ENCODE results near the gene DDAH2. TPM values are rescaled to one million over a fixed set of nuclear protein-coding genes. Genes with fewer than 3 reads are reported as not detected.

Gene DDAH2
- total RNA-seq, 1 donor from 2014 or later, result 63.1 TPM

Other genes starting within 250 kb of the DDAH2 start
- 25.7 and 26.2 TPM in 2 replicates for gene MICB, start 231.2 kb downstream of the DDAH2 start, total RNA-seq
- not detected in 2 replicates for gene MCCD1, start 200.3 kb downstream of the DDAH2 start, total RNA-seq
- 564 and 622 TPM in 2 replicates for gene DDX39B, start 187.3 kb downstream of the DDAH2 start, total RNA-seq
- gene ATP6V1G2, start 182.7 kb downstream of the DDAH2 start, total RNA-seq, result 0.18 and 0.58 TPM in 2 replicates
- gene NFKBIL1, start 181.7 kb downstream of the DDAH2 start, total RNA-seq, result 22.0 and 28.5 TPM in 2 replicates
- not detected in 2 replicates for gene LTA, start 157.0 kb downstream of the DDAH2 start, total RNA-seq
- gene TNF, start 153.7 kb downstream of the DDAH2 start, total RNA-seq, result not detected in 2 replicates
- not detected in 2 replicates for gene LTB, start 146.9 kb downstream of the DDAH2 start, total RNA-seq
- not detected in 2 replicates for gene LST1, start 143.0 kb downstream of the DDAH2 start, total RNA-seq
- not detected in 2 replicates for gene NCR3, start 136.3 kb downstream of the DDAH2 start, total RNA-seq
- gene AIF1, start 114.1 kb downstream of the DDAH2 start, total RNA-seq, result not detected in 2 replicates
- 77.8 and 81.9 TPM in 2 replicates for gene PRRC2A, start 108.6 kb downstream of the DDAH2 start, total RNA-seq
- gene BAG6, start 76.6 kb downstream of the DDAH2 start, total RNA-seq, result 241 and 292 TPM in 2 replicates
- 1.4 and 1.7 TPM in 2 replicates for gene APOM, start 73.4 kb downstream of the DDAH2 start, total RNA-seq
- 17.0 and 20.9 TPM in 2 replicates for gene C6orf47, start 68.5 kb downstream of the DDAH2 start, total RNA-seq
- gene GPANK1, start 64.3 kb downstream of the DDAH2 start, total RNA-seq, result 12.4 and 16.1 TPM in 2 replicates
- gene CSNK2B, start 63.2 kb downstream of the DDAH2 start, total RNA-seq, result 281 and 300 TPM in 2 replicates
- 0.58 and 2.7 TPM in 2 replicates for gene LY6G5B, start 59.3 kb downstream of the DDAH2 start, total RNA-seq
- 0.29 and 1.1 TPM in 2 replicates for gene LY6G5C, start 48.2 kb downstream of the DDAH2 start, total RNA-seq
- 41.6 and 52.5 TPM in 2 replicates for gene ABHD16A, start 26.0 kb downstream of the DDAH2 start, total RNA-seq
- gene LY6G6F, start 22.4 kb downstream of the DDAH2 start, total RNA-seq, result not detected in 2 replicates
- gene LY6G6D, start 14.0 kb downstream of the DDAH2 start, total RNA-seq, result not detected in 2 replicates
- not detected in 2 replicates for gene LY6G6C, start 7.6 kb downstream of the DDAH2 start, total RNA-seq
- gene MPIG6B, start 5.9 kb downstream of the DDAH2 start, total RNA-seq, result not detected in 2 replicates
- gene CLIC1, start 7.2 kb upstream of the DDAH2 start, total RNA-seq, result 1,096 and 1,127 TPM in 2 replicates
- gene MSH5, start 10.7 kb upstream of the DDAH2 start, total RNA-seq, result 7.8 and 16.7 TPM in 2 replicates
- 1.8 and 2.3 TPM in 2 replicates for gene SAPCD1, start 33.4 kb upstream of the DDAH2 start, total RNA-seq
- under 0.01 TPM in 1 of 2 replicates, not detected in the other for gene VWA7, start 48.0 kb upstream of the DDAH2 start, total RNA-seq
- 102 and 105 TPM in 2 replicates for gene VARS1, start 66.5 kb upstream of the DDAH2 start, total RNA-seq
- 85.3 and 118 TPM in 2 replicates for gene LSM2, start 77.7 kb upstream of the DDAH2 start, total RNA-seq
- gene HSPA1L, start 86.0 kb upstream of the DDAH2 start, total RNA-seq, result 0.29 and 0.35 TPM in 2 replicates
- 38.1 and 41.2 TPM in 2 replicates for gene HSPA1A, start 86.2 kb upstream of the DDAH2 start, total RNA-seq
- gene HSPA1B, start 98.4 kb upstream of the DDAH2 start, total RNA-seq, result 59.4 and 73.5 TPM in 2 replicates
- gene NEU1, start 133.5 kb upstream of the DDAH2 start, total RNA-seq, result 71.2 and 73.9 TPM in 2 replicates
- gene SLC44A4, start 149.7 kb upstream of the DDAH2 start, total RNA-seq, result 0.18 TPM in 1 of 2 replicates, not detected in the other
- 44.7 and 47.9 TPM in 2 replicates for gene EHMT2, start 168.4 kb upstream of the DDAH2 start, total RNA-seq
- 2.0 and 2.3 TPM in 2 replicates for gene ZBTB12, start 172.8 kb upstream of the DDAH2 start, total RNA-seq
- gene C2, start 198.4 kb upstream of the DDAH2 start, total RNA-seq, result 1.4 and 2.0 TPM in 2 replicates
- gene CFB, start 216.8 kb upstream of the DDAH2 start, total RNA-seq, result 0.86 and 1.6 TPM in 2 replicates
- gene NELFE, start 229.7 kb upstream of the DDAH2 start, total RNA-seq, result 133 and 192 TPM in 2 replicates
- gene SKIC2, start 229.9 kb upstream of the DDAH2 start, total RNA-seq, result 52.8 and 85.6 TPM in 2 replicates
- 12.7 and 16.1 TPM in 2 replicates for gene DXO, start 242.8 kb upstream of the DDAH2 start, total RNA-seq

Data from myometrial cell (primary cell).